OCI-LY1 (cell line): ENCODE results near the gene B4GALT5.

Experiments used
- H2AFZ ChIP-seq: fragments of 200-600 bp; sonication (generic), shearing (Covaris generic); 2 replicates; pipeline ENCODE4 v1.6.0; 2014; ENCODE audit warnings: antibody characterized with exemption, mild to moderate bottlenecking, low read length
- H3F3A ChIP-seq: fragments of 200-600 bp; sonication (generic), shearing (Covaris generic); 2 replicates; pipeline ENCODE4 v1.6.0; 2014; ENCODE audit warnings: mild to moderate bottlenecking, antibody characterized with exemption, low read length, moderate library complexity; ENCODE audit not compliant: insufficient read depth
- H3K27ac ChIP-seq: fragments of 200-600 bp; sonication (generic); 2 replicates; pipeline ENCODE4 v1.5.1; 2014; ENCODE audit warnings: low read length, mixed run types, mild to moderate bottlenecking, low read depth; ENCODE audit not compliant: poor library complexity, severe bottlenecking
- H3K27me3 ChIP-seq: fragments of 200-600 bp; sonication (generic); 2 replicates; pipeline ENCODE4 v1.6.0; 2014; ENCODE audit warnings: antibody characterized with exemption, mild to moderate bottlenecking, low read length, moderate library complexity; ENCODE audit not compliant: insufficient read depth
- H3K36me3 ChIP-seq: fragments of 200-600 bp; sonication (generic); 2 replicates; pipeline ENCODE4 v1.6.1; 2014; ENCODE audit warnings: mild to moderate bottlenecking, antibody characterized with exemption, low read length, moderate library complexity, mixed read lengths; ENCODE audit not compliant: insufficient read depth
- H3K4me1 ChIP-seq: fragments of 200-600 bp; sonication (generic); 2 replicates; pipeline ENCODE4 v1.5.1; 2014; ENCODE audit warnings: mild to moderate bottlenecking, low read length, moderate library complexity; ENCODE audit not compliant: insufficient read depth, severe bottlenecking
- H3K4me2 ChIP-seq: fragments of 200-600 bp; sonication (generic), shearing (Covaris generic); 2 replicates; pipeline ENCODE4 v1.6.1; 2014; ENCODE audit warnings: low read length
- H3K4me3 ChIP-seq: fragments of 200-600 bp; sonication (generic); 2 replicates; pipeline ENCODE4 v1.5.1; 2014; ENCODE audit warnings: low read length, low read depth, mild to moderate bottlenecking, mixed read lengths; ENCODE audit not compliant: poor library complexity, severe bottlenecking
- H3K79me2 ChIP-seq: fragments of 200-600 bp; shearing (Covaris generic); 2 replicates; pipeline ENCODE4 v1.6.1; 2016; ENCODE audit warnings: mixed run types, low read length, mixed read lengths; ENCODE audit not compliant: insufficient read depth
- H3K9ac ChIP-seq: fragments of 200-600 bp; sonication (generic), shearing (Covaris generic); 2 replicates; pipeline ENCODE4 v1.6.1; 2014; ENCODE audit warnings: mild to moderate bottlenecking, low read length, mixed read lengths
- H3K9me2 ChIP-seq: fragments of 200-600 bp; sonication (generic), shearing (Covaris generic); 2 replicates; pipeline ENCODE4 v1.6.1; 2014; ENCODE audit warnings: low read depth, mild to moderate bottlenecking, low read length, mixed read lengths
- H3K9me3 ChIP-seq: fragments of 200-600 bp; shearing (Covaris generic); 2 replicates; pipeline ENCODE4 v1.6.1; 2014; ENCODE audit warnings: low read length, mixed read lengths
- H4K20me1 ChIP-seq: fragments of 200-600 bp; sonication (generic), shearing (Covaris generic); 2 replicates; pipeline ENCODE4 v1.6.0; 2016; ENCODE audit warnings: mild to moderate bottlenecking, low read length; ENCODE audit not compliant: insufficient read depth
- CTCF ChIP-seq: fragments of 200-600 bp; sonication (generic), shearing (Covaris generic); IDR thresholded peaks from 2 replicates; pipeline ENCODE4 v1.5.1; 2017; ENCODE audit warnings: mild to moderate bottlenecking, antibody characterized with exemption, low read length, moderate library complexity, mixed read lengths
- EZH2 ChIP-seq: fragments of 200-600 bp; sonication (generic), shearing (Covaris generic); IDR thresholded peaks from 2 replicates; pipeline ENCODE4 v1.8.0; 2017; ENCODE audit warnings: borderline replicate concordance, mixed run types, mild to moderate bottlenecking, antibody characterized with exemption, low read length, moderate library complexity, mixed read lengths

Gene B4GALT5

GRCh38 chr20:49693435-49694171, 20.1 kb downstream of the B4GALT5 start:
- no peak overlapping the region for H2AFZ ChIP-seq
- H4K20me1 ChIP-seq: no peaks in the 10 kb centered on the region
- peak overlapping the region; percentile 28; the same call in 1 of the 2 replicates for H3K9ac ChIP-seq
- H3K27ac ChIP-seq: peak overlapping the region; percentile 87
- no peaks in the 10 kb centered on the region; the same call in 1 of the 2 replicates for H3K36me3 ChIP-seq
- peaks cover 99% of the 10 kb centered on the region for H3K79me2 ChIP-seq
- 0 out of 2 replicates have a peak, but pooled peaks cover 4% of the 10 kb centered on the region for H3F3A ChIP-seq
- H3K9me2 ChIP-seq: no peaks in the 10 kb centered on the region
- H3K27me3 ChIP-seq: no peaks in the 10 kb centered on the region
- peak overlapping the region; percentile 55 for H3K4me2 ChIP-seq
- peak overlapping the region; percentile 12 for H3K4me3 ChIP-seq
- no peaks in the 10 kb centered on the region for H3K9me3 ChIP-seq
- H3K4me1 ChIP-seq: peaks cover 100% of the 10 kb centered on the region
- TF ChIP-seq EZH2 (no peak), CTCF (no peak)

GRCh38 chr20:49692941-49693340, 20.7 kb downstream of the B4GALT5 start:
- H3K36me3 ChIP-seq: no peaks in the 10 kb centered on the region; the same call in 1 of the 2 replicates
- peak overlapping the region; percentile 12; the same call in 1 of the 2 replicates for H3K9ac ChIP-seq
- H3F3A ChIP-seq: 0 out of 2 replicates have a peak, but pooled peaks cover 4% of the 10 kb centered on the region
- peaks cover 99% of the 10 kb centered on the region for H3K79me2 ChIP-seq
- no peak for TF ChIP-seq EZH2
- no peak for TF ChIP-seq CTCF
- peak overlapping the region; percentile 12 for H3K4me3 ChIP-seq
- H3K4me1 ChIP-seq: peaks cover 100% of the 10 kb centered on the region
- H3K27ac ChIP-seq: peak overlapping the region; percentile 87
- H3K9me2 ChIP-seq: no peaks in the 10 kb centered on the region
- no peaks in the 10 kb centered on the region for H4K20me1 ChIP-seq
- H3K27me3 ChIP-seq: no peaks in the 10 kb centered on the region
- no peak overlapping the region for H2AFZ ChIP-seq
- peak overlapping the region; percentile 55; the same call in 1 of the 2 replicates for H3K4me2 ChIP-seq
- no peaks in the 10 kb centered on the region for H3K9me3 ChIP-seq

- peaks cover 100% of the 10 kb centered on the region for H3K4me1 ChIP-seq
- no peak overlapping the region for H3K9ac ChIP-seq
- H3K27me3 ChIP-seq: no peaks in the 10 kb centered on the region
- H3K79me2 ChIP-seq: peaks cover 99% of the 10 kb centered on the region
- H3K4me2 ChIP-seq: no peak overlapping the region; the same call in 1 of the 2 replicates
- H3K9me2 ChIP-seq: no peaks in the 10 kb centered on the region
- 0 out of 2 replicates have a peak, but pooled peaks cover 4% of the 10 kb centered on the region for H3F3A ChIP-seq
- no peaks in the 10 kb centered on the region for H3K9me3 ChIP-seq
- H4K20me1 ChIP-seq: no peaks in the 10 kb centered on the region
- no peaks in the 10 kb centered on the region; the same call in 1 of the 2 replicates for H3K36me3 ChIP-seq
- H3K4me3 ChIP-seq: no peak overlapping the region
- TF ChIP-seq CTCF: no peak
- TF ChIP-seq EZH2: no peak
- H3K27ac ChIP-seq: peak overlapping the region; percentile 87
- no peak overlapping the region for H2AFZ ChIP-seq
These were observed 21.7 kb downstream of the B4GALT5 start for GRCh38 chr20:49691818-49692568.
